HEK293 (cell line): ENCODE data around the gene BACH2.

Experiments
- ZNF302 ChIP-seq: fragments of 450-650 bp; formaldehyde crosslinking; IDR thresholded peaks from 2 replicates; pipeline ENCODE4 v1.5.1; 2016; ENCODE audit warnings: missing biosample characterization, missing genetic modification characterization, low read depth
- TF ChIP-seq, protein P1 (sequence below): fragments of 450-650 bp; formaldehyde crosslinking; IDR thresholded peaks from 2 replicates; pipeline ENCODE4 v1.5.1; 2016; ENCODE audit warnings: missing biosample characterization, missing genetic modification characterization

DNA sequence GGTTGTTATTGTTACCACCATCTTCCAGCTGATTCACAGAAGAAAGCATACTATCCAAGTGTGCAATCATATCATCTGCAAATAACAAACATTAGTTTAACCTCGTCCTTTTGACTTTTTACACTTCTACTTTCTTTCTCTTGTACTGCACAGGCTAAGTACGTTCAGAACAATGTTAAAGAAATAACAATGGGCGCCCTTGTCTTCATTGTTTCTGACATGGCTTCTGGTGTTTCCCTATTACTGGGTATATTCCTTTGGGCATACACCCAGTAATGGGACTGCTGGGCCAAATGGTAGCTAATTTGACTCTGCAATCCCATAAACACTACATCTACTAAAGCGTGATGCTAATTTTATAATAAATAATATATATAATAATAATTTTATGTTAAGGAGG lies 255.7 kb downstream of the BACH2 start:
- TF ChIP-seq, protein P1, sequence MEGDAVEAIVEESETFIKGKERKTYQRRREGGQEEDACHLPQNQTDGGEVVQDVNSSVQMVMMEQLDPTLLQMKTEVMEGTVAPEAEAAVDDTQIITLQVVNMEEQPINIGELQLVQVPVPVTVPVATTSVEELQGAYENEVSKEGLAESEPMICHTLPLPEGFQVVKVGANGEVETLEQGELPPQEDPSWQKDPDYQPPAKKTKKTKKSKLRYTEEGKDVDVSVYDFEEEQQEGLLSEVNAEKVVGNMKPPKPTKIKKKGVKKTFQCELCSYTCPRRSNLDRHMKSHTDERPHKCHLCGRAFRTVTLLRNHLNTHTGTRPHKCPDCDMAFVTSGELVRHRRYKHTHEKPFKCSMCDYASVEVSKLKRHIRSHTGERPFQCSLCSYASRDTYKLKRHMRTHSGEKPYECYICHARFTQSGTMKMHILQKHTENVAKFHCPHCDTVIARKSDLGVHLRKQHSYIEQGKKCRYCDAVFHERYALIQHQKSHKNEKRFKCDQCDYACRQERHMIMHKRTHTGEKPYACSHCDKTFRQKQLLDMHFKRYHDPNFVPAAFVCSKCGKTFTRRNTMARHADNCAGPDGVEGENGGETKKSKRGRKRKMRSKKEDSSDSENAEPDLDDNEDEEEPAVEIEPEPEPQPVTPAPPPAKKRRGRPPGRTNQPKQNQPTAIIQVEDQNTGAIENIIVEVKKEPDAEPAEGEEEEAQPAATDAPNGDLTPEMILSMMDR (tag by site-specific recombination), result no peak
- TF ChIP-seq ZNF302 (tag by site-specific recombination), result no peak
